Cardiac septum (tissue), 1 donor: ENCODE data around the gene CXCL10. TPM values are rescaled to one million over a fixed set of nuclear protein-coding genes. Genes with fewer than 3 reads are reported as not detected.
"Not testable (repeated sequence)": the region's sequence is repeated elsewhere in the genome, so short reads cannot be mapped to it uniquely, and the experiment has no call there.

ENCODE experiments used
- DNase-seq: peaks from one replicate; pipeline ENCODE4 v3.0.0-alpha.2; 2020; ENCODE audit warnings: low spot score
- intact Hi-C: fragments of 100-400 bp; cut with DNase I; formaldehyde crosslinking; loops from one replicate; pipeline ENCODE4 v1.14.0; 2022
- total RNA-seq: library from RNA; stranded (reverse); fragmentation: NEBNext Ultra II Directional; extraction: Animal tissue kit (Norgen Biotek cat#: 25700); gene quantifications from one replicate; pipeline ENCODE4 v1.2.1, GENCODE V29; 2021
- donor health status: DM: no; HTN: no; CAD: no.

CXCL10 gene
- total RNA-seq, 1 donor from 2014 or later = 2.3 TPM

DNA sequence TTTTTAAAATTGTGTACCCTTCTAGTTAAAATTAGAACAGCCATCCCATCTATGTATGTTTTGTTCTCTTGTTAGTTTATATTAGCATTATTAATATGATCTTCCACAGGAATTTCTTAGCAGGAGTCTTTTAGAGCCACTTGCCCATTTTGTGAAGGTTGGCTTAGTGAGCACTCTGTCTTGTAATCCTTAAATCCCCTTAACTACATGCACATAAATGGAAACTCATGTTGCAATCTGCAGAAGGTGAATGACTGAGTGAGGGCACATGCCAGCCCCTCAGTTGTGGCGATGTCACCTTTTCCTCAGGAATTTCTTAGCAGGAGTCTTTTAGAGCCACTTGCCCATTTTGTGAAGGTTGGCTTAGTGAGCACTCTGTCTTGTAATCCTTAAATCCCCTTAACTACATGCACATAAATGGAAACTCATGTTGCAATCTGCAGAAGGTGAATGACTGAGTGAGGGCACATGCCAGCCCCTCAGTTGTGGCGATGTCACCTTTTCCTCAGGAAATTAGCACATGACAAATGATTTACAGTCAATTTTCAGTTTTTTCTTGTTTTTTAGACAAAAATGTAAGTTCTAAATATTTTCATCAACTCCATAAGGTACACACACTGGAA is 24.7 kb downstream of the CXCL10 start:
- DNase-seq = not testable (repeated sequence)
- intact Hi-C loops = loop anchor here (5.0 kb wide), 1 partner anchor 89 kb away; no protein-coding TSS in a partner anchor

DNA sequence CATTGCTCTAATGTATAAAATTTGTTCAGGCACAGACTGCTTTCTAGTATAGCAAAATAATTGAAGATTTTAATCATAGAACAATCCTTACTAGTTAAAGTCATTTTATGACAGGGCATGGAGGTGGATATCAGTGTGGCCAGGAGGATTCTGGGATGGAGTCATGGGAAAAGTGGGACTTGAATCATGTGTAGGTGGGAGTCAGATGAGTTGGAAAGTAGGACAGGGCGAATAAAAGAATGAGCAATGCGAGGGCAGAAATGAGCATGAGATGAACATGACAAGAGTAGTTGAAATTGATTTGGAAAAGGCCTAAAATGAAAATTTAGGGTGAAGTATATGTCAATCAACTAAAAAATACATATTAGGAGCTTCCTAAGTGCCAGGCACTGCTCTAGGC is 25.4 kb downstream of the CXCL10 start:
- intact Hi-C loops = loop anchor here (2.0 to 5.0 kb wide), 2 partner anchors 69 to 89 kb away; no protein-coding TSS in a partner anchor
- DNase-seq = no peak

- intact Hi-C loops = loop anchor here (2.0 to 5.0 kb wide), 2 partner anchors 70 to 90 kb away; no protein-coding TSS in a partner anchor
- no peak for DNase-seq
Observed at GRCh38 chr4:75997081-75997480, 26.2 kb downstream of the CXCL10 start.

- intact Hi-C loops = loop anchor here (2.0 to 5.0 kb wide), 2 partner anchors 71 to 92 kb away; no protein-coding TSS in a partner anchor
- no peak for DNase-seq
Observed at GRCh38 chr4:75995727-75996126, 27.6 kb downstream of the CXCL10 start.

GRCh38 chr4:75992462-75992861 is 30.8 kb downstream of the CXCL10 start:
- DNase-seq = no peak
- intact Hi-C loops = no loop called here

DNA sequence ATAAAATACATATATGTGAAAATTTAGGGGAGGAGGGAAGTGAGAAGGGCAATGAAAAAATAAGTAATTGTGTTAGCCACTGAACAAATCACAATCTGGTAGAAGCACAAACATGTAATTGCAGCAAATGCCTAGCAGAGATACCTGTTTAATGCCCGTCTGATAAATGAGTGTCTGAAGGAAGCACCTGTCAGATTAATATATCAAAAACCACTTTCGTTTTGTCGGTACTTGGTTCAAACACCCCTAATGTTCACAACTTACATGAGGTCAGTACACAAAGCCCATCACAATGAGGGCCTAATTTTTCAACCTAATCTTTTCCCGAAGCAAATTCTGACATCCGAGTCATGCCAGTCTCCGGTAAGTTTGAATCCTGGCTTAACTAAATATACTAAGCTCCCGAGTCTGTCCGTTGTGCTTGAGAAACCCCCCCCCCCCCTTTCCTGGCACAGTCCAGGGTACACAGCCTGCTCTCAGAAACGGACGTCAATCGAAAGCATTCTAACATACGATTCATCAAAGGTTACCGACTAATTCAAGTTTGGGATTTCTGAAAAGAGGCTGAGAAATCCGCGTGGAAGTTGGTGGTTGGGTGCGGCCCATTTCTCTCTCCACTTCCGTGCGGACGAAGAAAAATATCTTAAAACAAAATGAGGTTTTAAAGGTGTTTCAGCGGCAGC is 33.3 kb downstream of the CXCL10 start:
- DNase-seq = no peak
- intact Hi-C loops = loop anchor here (2.0 kb wide), 1 partner anchor 159 kb away; the partner anchor contains the start of gene NUP54

- no peak for DNase-seq
- intact Hi-C loops = no loop called here
Observed at GRCh38 chr4:75985116-75985515, 38.2 kb downstream of the CXCL10 start.

GRCh38 chr4:75980576-75980975 is 42.7 kb downstream of the CXCL10 start:
- no peak for DNase-seq
- intact Hi-C loops = no loop called here

DNA sequence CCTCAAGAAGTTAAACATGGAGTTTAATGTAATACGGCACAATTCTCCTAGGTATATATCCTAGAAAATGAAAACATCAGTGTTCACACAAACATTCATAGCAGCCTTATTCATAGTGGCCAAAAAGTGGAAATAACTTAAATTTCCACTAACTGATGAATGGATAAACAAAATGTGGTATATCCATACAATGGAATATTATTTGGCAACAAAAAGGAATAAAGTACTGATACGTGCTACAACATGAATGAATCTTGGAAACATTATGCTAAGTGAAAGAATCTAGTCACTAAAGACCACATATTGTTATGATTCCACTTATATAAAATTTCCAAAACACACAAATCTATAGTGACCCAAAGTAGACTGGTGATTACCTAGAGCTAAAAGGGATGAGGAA is 47.1 kb downstream of the CXCL10 start:
- intact Hi-C loops = no loop called here
- DNase-seq = no peak

- no peak for DNase-seq
- intact Hi-C loops = no loop called here
Observed at GRCh38 chr4:75973766-75974165, 49.5 kb downstream of the CXCL10 start.

Other genes with a start within 250 kb of the CXCL10 start
- gene PPEF2, start 121.0 kb downstream of the CXCL10 start, total RNA-seq = not detected
- gene NAAA, start 82.5 kb downstream of the CXCL10 start, total RNA-seq = 15.2 TPM
- gene SDAD1, start 32.6 kb downstream of the CXCL10 start, total RNA-seq = 24.1 TPM
- gene CXCL9, start 16.0 kb downstream of the CXCL10 start, total RNA-seq = 0.70 TPM
- gene CXCL11, start 12.6 kb upstream of the CXCL10 start, total RNA-seq = 0.32 TPM
- gene ART3, start 51.2 kb upstream of the CXCL10 start, total RNA-seq = 57.0 TPM
- 22.7 TPM for gene NUP54, start 124.9 kb upstream of the CXCL10 start, total RNA-seq
- gene SCARB2, start 190.3 kb upstream of the CXCL10 start, total RNA-seq = 114 TPM
- gene FAM47E, start 228.2 kb upstream of the CXCL10 start, total RNA-seq = 2.9 TPM